HepG2 (cell line): Measurements from ENCODE around the gene SLC9A8. TPM values are rescaled to one million over a fixed set of nuclear protein-coding genes. Genes with fewer than 3 reads are reported as not detected.

Source experiments
- ARID2 ChIP-seq: sonication (generic); formaldehyde crosslinking; IDR thresholded peaks from 2 replicates; pipeline ENCODE4 v1.8.1; 2022; ENCODE audit warnings: mild to moderate bottlenecking, missing genetic modification reagents, borderline replicate concordance
- ARNT2 ChIP-seq: sonication (generic); formaldehyde crosslinking; IDR thresholded peaks from 2 replicates; pipeline ENCODE4 v1.8.0; 2022; ENCODE audit warnings: mild to moderate bottlenecking, low read depth, missing genetic modification reagents, moderate library complexity
- CENPT ChIP-seq: sonication (generic); formaldehyde crosslinking; IDR thresholded peaks from 2 replicates; pipeline ENCODE4 v1.8.0; 2022; ENCODE audit warnings: low read depth, mild to moderate bottlenecking, moderate library complexity, missing genetic modification reagents
- CREB1 ChIP-seq, 2 experiments: fragments of 450-650 bp in 1 of 2; IDR thresholded peaks; 2 replicates each; pipeline ENCODE4 v1.6.1; 2016 to 2017; ENCODE audit warnings: control low read depth in 1 of 2, mild to moderate bottlenecking in 1 of 2, missing compliant biosample characterization in 1 of 2, missing genetic modification characterization in 1 of 2
- EEA1 ChIP-seq: sonication (generic); formaldehyde crosslinking; IDR thresholded peaks from 2 replicates; pipeline ENCODE4 v1.5.1; 2020; ENCODE audit warnings: mild to moderate bottlenecking, missing genetic modification reagents, borderline replicate concordance
- FOSL2 ChIP-seq: sonication (generic); formaldehyde crosslinking; IDR thresholded peaks from 2 replicates; pipeline ENCODE4 v1.4.0; 2020; ENCODE audit warnings: missing genetic modification reagents
- GATAD1 ChIP-seq: IDR thresholded peaks from 2 replicates; pipeline ENCODE4 v1.6.1; 2016; ENCODE audit warnings: missing genetic modification reagents, missing compliant biosample characterization
- HCFC1 ChIP-seq: fragments of 150-350 bp; IDR thresholded peaks from 2 replicates; pipeline ENCODE4 v1.6.1; 2014; ENCODE audit warnings: low read depth, low read length
- KDM4B ChIP-seq: sonication (generic); formaldehyde crosslinking; IDR thresholded peaks from 2 replicates; pipeline ENCODE4 v1.4.0; 2020; ENCODE audit warnings: missing genetic modification reagents
- KLF11 ChIP-seq: IDR thresholded peaks from 2 replicates; pipeline ENCODE4 v1.6.1; 2016; ENCODE audit warnings: missing compliant biosample characterization
- LRRFIP1 ChIP-seq: sonication (generic); formaldehyde crosslinking; conservative IDR thresholded peaks from 2 replicates; pipeline ENCODE4 v1.4.0; 2020; ENCODE audit warnings: missing genetic modification reagents
- SOX13 ChIP-seq, 3 experiments: fragments of 450-650 bp in 1 of 3; sonication (generic) in 1 of 3; formaldehyde crosslinking in 1 of 3; IDR thresholded peaks in 2 of 3; conservative IDR thresholded peaks in 1 of 3; 2 replicates each; pipeline versions ENCODE4 v1.5.0 to v1.6.1; 2016 to 2020; ENCODE audit warnings: antibody characterized with exemption in 1 of 3, mild to moderate bottlenecking in 1 of 3, missing compliant biosample characterization in 1 of 3, missing genetic modification reagents in 1 of 3, moderate library complexity in 1 of 3
- SP5 ChIP-seq: IDR thresholded peaks from 2 replicates; pipeline ENCODE4 v1.6.1; 2016; ENCODE audit warnings: low read depth, borderline replicate concordance
- SSRP1 ChIP-seq: IDR thresholded peaks from 2 replicates; pipeline ENCODE4 v1.6.1; 2016; ENCODE audit warnings: control low read depth
- TBX3 ChIP-seq: fragments of 450-650 bp; IDR thresholded peaks from 2 replicates; pipeline ENCODE4 v1.6.1; 2017; ENCODE audit warnings: antibody characterized with exemption, mild to moderate bottlenecking, inconsistent platforms, borderline replicate concordance
- WIZ ChIP-seq: sonication (generic); formaldehyde crosslinking; IDR thresholded peaks from 2 replicates; pipeline ENCODE4 v1.5.1; 2020; ENCODE audit warnings: mild to moderate bottlenecking, missing genetic modification reagents
- ZBTB14 ChIP-seq: sonication (generic); formaldehyde crosslinking; IDR thresholded peaks from 2 replicates; pipeline ENCODE4 v1.4.0; 2020; ENCODE audit warnings: missing genetic modification reagents
- ZNF276 ChIP-seq: sonication (generic); formaldehyde crosslinking; IDR thresholded peaks from 2 replicates; pipeline ENCODE4 v1.4.0; 2020; ENCODE audit warnings: mild to moderate bottlenecking, low read depth, missing genetic modification reagents
- ZNF350 ChIP-seq: sonication (generic); formaldehyde crosslinking; IDR thresholded peaks from 2 replicates; pipeline ENCODE4 v1.4.0; 2020; ENCODE audit warnings: mild to moderate bottlenecking, low read depth, missing genetic modification reagents, borderline replicate concordance
- ZNF382 ChIP-seq: sonication (generic); formaldehyde crosslinking; IDR thresholded peaks from 2 replicates; pipeline ENCODE4 v1.5.0; 2020; ENCODE audit warnings: missing genetic modification reagents, mild to moderate bottlenecking, borderline replicate concordance
- ZNF468 ChIP-seq: sonication (generic); formaldehyde crosslinking; IDR thresholded peaks from 2 replicates; pipeline ENCODE4 v1.8.0; 2022; ENCODE audit warnings: mild to moderate bottlenecking, moderate library complexity, missing genetic modification reagents
- ZNF577 ChIP-seq: sonication (generic); formaldehyde crosslinking; IDR thresholded peaks from 2 replicates; pipeline ENCODE4 v1.4.0; 2020; ENCODE audit warnings: mild to moderate bottlenecking, low read depth, missing genetic modification reagents, borderline replicate concordance
- ZNF607 ChIP-seq: sonication (generic); formaldehyde crosslinking; IDR thresholded peaks from 2 replicates; pipeline ENCODE4 v1.5.1; 2020; ENCODE audit warnings: missing genetic modification reagents, mild to moderate bottlenecking, borderline replicate concordance
- polyA plus RNA-seq, 8 experiments: library from polyadenylated mRNA; depleted of rRNA in 3 of 8; stranded (reverse) in 7 of 8; unstranded in 1 of 8; fragments of >200 nt; fragmentation: Illumina TruSeq in 4 of 8; extraction: Trizol in 4 of 8; gene quantifications; 2 replicates each; pipeline versions ENCODE4 v1.2.1 to v1.2.3, GENCODE V29; 2011 to 2016; ENCODE audit warnings: low read depth in 4 of 8, missing spikeins in 1 of 8, mixed read lengths in 1 of 8; ENCODE audit not compliant: insufficient read depth in 1 of 8
- total RNA-seq, 5 experiments: library from RNA; depleted of rRNA; stranded (reverse); fragments of >200 nt; fragmentation: Illumina TruSeq; extraction: Trizol; gene quantifications; 2 replicates each; pipeline ENCODE4 v1.2.3, GENCODE V29; 2016; ENCODE audit warnings: low read depth in 1 of 5
- TF ChIP-seq, protein P1 (sequence below): sonication (generic); formaldehyde crosslinking; IDR thresholded peaks from 2 replicates; pipeline ENCODE4 v1.5.0; 2020; ENCODE audit warnings: missing genetic modification reagents

The SLC9A8 gene
- total and polyA plus RNA-seq, 2 of the 13 experiments (the other 11 are each of a cell fraction or from before 2014, with no cell fraction given): 4.1 to 7.4 TPM

DNA sequence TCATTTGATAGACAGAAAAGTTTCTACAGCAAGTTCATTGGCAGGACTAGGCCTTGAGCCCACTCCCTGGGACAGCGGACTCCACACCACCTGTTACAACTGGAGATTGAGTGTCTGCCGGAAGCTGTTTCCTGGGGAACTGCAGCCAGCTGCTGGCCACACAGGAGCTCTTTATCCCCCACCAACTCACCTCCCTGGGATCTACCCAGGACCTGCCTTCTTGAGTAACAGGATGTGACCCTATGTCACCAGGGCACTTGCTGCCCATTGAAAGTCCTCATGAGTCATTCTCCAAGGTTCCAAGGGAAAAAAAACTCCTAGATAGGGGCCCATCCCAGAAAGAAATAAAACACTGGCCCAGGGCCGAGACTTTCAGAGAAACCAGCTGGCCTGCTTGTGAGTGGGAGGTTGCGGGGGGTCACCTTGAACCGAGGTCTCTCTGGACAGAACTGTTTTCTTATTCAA, 37.4 kb upstream of the SLC9A8 start (continued):
- TF ChIP-seq ZBTB14 (CRISPR knock-in tag) (no peak), KDM4B (no peak), EEA1 (CRISPR knock-in tag) (no peak), ZNF468 (CRISPR knock-in tag) (no peak), ZNF577 (CRISPR knock-in tag) (no peak), GATAD1 (CRISPR knock-in tag) (peak; percentile 61; the same call in 1 of the 2 replicates), FOSL2 (CRISPR knock-in tag) (peak; percentile 98), SOX13 (IDR thresholded peaks at IDR 0.05) (peak; percentile 23; the same call in 1 of the 2 replicates), SOX13 (CRISPR knock-in tag; conservative IDR thresholded peaks at IDR 0.05 in 1 of 2, IDR thresholded peaks at IDR 0.05 in 1 of 2) (peak in 1 of 2 experiments; percentile 85; a peak in 2 of 4 replicates), ZNF382 (no peak), ZNF350 (CRISPR knock-in tag) (no peak; the same call in 1 of the 2 replicates), ZNF607 (CRISPR knock-in tag) (no peak), SSRP1 (CRISPR knock-in tag) (peak; percentile 54; the same call in 1 of the 2 replicates), ARID2 (CRISPR knock-in tag) (no peak), ZNF276 (0 out of 2 replicates have a peak, but pooled peaks have one; percentile 54), WIZ (CRISPR knock-in tag) (no peak), CREB1 (IDR thresholded peaks at IDR 0.05) (no peak), CREB1 (CRISPR knock-in tag; IDR thresholded peaks at IDR 0.05) (peak; percentile 47; the same call in 1 of the 2 replicates), HCFC1 (peak; percentile 12; the same call in 1 of the 2 replicates), ARNT2 (CRISPR knock-in tag) (no peak), KLF11 (no peak), LRRFIP1 (CRISPR knock-in tag) (no peak), CENPT (CRISPR knock-in tag) (no peak), SP5 (CRISPR knock-in tag) (peak; percentile 52; the same call in 1 of the 2 replicates), TBX3 (no peak)
- TF ChIP-seq, protein P1, sequence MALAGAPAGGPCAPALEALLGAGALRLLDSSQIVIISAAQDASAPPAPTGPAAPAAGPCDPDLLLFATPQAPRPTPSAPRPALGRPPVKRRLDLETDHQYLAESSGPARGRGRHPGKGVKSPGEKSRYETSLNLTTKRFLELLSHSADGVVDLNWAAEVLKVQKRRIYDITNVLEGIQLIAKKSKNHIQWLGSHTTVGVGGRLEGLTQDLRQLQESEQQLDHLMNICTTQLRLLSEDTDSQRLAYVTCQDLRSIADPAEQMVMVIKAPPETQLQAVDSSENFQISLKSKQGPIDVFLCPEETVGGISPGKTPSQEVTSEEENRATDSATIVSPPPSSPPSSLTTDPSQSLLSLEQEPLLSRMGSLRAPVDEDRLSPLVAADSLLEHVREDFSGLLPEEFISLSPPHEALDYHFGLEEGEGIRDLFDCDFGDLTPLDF: no peak
